RWPE1 (cell line): ENCODE data around the gene KDM4B.
"Not testable (repeated sequence)": the region's sequence is repeated elsewhere in the genome, so short reads cannot be mapped to it uniquely, and the experiment has no call there.

Experiments used
- CTCF ChIA-PET: fragments of 350-600 bp; sonication (Branson Sonifier 250); formaldehyde crosslinking; extraction: SDS; loops from one replicate; lab custom pipeline; 2021; lab: Yijun Ruan, JAX
- POLR2A ChIA-PET: fragments of 400-600 bp; formaldehyde crosslinking; extraction: SDS; loops from one replicate; lab custom pipeline; 2020; ENCODE audit warnings: antibody characterized with exemption; ENCODE audit not compliant: low non-redundant PET; lab: Yijun Ruan, JAX
- DNase-seq: peaks from one replicate; pipeline ENCODE4 v3.0.0; 2012; ENCODE audit warnings: low spot score
- H3K27ac ChIP-seq: fragments of 450-650 bp; 2 replicates; pipeline ENCODE4 v1.5.1; 2017
- CTCF ChIP-seq: fragments of 450-650 bp; conservative IDR thresholded peaks from 2 replicates; pipeline ENCODE4 v1.5.1; 2017; ENCODE audit warnings: low read depth, mild to moderate bottlenecking

The KDM4B gene

GRCh38 chr19:4971816-4972495 is 3.0 kb downstream of the KDM4B start:
- peak overlapping the region; percentile 91 for H3K27ac ChIP-seq
- TF ChIP-seq CTCF, result no peak
- DNase-seq, result no peak

GRCh38 chr19:4972509-4973230 is 3.8 kb downstream of the KDM4B start:
- no peak for DNase-seq

More at GRCh38 chr19:4971816-4972495, 3.0 kb downstream of the KDM4B start:
- POLR2A ChIA-PET, result interaction anchor here (0.7 kb wide), 1 partner anchor 59 kb away, joined by 4 read pairs; no protein-coding TSS in a partner anchor
- CTCF ChIA-PET, result interaction anchor here (0.6 to 2.4 kb wide), 3 partner anchors 55 to 60 kb away, joined by 3 to 7 read pairs (median 6); no protein-coding TSS in a partner anchor

GRCh38 chr19:4974880-4975469 is 6.1 kb downstream of the KDM4B start:
- ChIA-PET CTCF (no interaction called here), POLR2A (no interaction called here)
- peak overlapping the region; percentile 91 for H3K27ac ChIP-seq
- DNase-seq, result no peak
- TF ChIP-seq CTCF, result no peak

More at GRCh38 chr19:4972509-4973230, 3.8 kb downstream of the KDM4B start:
- CTCF ChIA-PET, result interaction anchor here (1.1 to 2.4 kb wide), 2 partner anchors 29 to 61 kb away, joined by 3 to 6 read pairs; no protein-coding TSS in a partner anchor
- TF ChIP-seq CTCF, result no peak
- peak overlapping the region; percentile 91 for H3K27ac ChIP-seq
- POLR2A ChIA-PET, result no interaction called here

- POLR2A ChIA-PET, DNase-seq: not testable (repeated sequence)
- CTCF ChIA-PET, result interaction anchor here (0.7 to 0.8 kb wide), 2 partner anchors 17 to 109 kb away, joined by 3 to 4 read pairs; no protein-coding TSS in a partner anchor
- peak overlapping the region; percentile 91 for H3K27ac ChIP-seq
Observed at GRCh38 chr19:4975601-4976000, 6.7 kb downstream of the KDM4B start.

GRCh38 chr19:4976401-4977298 is 7.7 kb downstream of the KDM4B start:
- DNase-seq, result peak; percentile 76
- H3K27ac ChIP-seq, result peak overlapping the region; percentile 91
- TF ChIP-seq CTCF, result peak; percentile 70
- CTCF ChIA-PET, result interaction anchor here (0.7 to 0.8 kb wide), 2 partner anchors 18 to 110 kb away, joined by 3 to 4 read pairs; no protein-coding TSS in a partner anchor
- POLR2A ChIA-PET, result no interaction called here
